Measurements from ENCODE around the gene EDN2.

EDN2 gene

DNA sequence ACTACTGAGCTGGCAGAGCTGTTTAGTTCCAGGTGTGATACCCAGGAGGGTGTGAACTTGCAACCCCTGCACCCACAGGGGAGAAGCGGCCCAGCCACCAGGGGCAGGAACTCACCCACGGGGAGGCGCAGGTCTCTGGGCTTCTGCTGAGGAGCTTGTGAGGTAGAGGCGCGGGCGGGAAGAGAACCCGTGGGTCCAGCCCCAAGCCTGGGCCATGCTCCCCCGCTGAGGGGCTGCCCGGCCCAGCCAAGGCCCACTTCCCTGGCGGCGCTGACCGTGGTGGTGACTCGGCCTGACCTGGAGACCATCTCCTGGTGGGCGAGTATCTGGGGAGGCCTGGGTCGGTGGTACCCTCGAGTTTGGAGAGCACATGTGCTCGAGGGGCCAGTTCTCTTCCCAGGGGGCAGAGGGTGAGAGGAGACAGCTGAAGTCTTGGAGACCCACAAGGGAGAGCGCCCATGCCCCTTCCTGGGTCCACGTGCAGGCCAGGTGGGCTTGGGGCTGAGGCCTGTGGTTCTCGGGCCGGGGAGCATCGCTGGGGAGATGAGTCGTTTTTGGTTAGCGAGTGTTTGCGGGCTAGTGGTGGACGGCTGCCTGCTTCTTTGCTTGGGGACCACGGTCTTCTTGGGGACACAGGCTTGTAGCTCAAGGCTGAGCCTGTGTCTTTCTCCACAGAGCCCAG lies 28.4 kb upstream of the EDN2 start:
- H3K4me3 ChIP-seq (replicated peaks in 1 of 2; ENCODE audit: low read depth in 2 of 2, low read length in 2 of 2), result no peak overlapping the region
- DNase-seq (ENCODE audit: low read depth in 2 of 2), result no peak
- no peak for TF ChIP-seq CTCF (IDR thresholded peaks at IDR 0.05; ENCODE audit: low read depth, low read length)

DNA sequence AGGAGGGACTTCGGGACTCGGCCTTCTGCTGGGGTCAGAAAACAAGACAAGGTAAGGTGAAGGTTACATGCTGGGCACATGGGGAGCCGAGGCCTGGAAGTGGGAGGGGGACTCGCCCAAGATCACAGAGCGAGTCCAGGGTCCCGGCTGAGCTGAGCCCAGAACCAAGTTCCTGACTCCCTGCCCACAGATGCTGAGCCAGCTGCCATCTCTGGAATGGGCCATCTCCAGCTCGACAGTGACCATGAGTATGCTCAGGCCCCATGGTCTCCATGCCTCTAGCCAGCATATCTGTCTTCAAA lies 26.7 kb upstream of the EDN2 start:
- no peak for TF ChIP-seq CTCF (IDR thresholded peaks at IDR 0.05; ENCODE audit: low read depth, low read length)
- H3K4me3 ChIP-seq (replicated peaks in 1 of 2; ENCODE audit: low read depth in 2 of 2, low read length in 2 of 2), result no peak overlapping the region
- no peak for DNase-seq (ENCODE audit: low read depth in 2 of 2)

DNA sequence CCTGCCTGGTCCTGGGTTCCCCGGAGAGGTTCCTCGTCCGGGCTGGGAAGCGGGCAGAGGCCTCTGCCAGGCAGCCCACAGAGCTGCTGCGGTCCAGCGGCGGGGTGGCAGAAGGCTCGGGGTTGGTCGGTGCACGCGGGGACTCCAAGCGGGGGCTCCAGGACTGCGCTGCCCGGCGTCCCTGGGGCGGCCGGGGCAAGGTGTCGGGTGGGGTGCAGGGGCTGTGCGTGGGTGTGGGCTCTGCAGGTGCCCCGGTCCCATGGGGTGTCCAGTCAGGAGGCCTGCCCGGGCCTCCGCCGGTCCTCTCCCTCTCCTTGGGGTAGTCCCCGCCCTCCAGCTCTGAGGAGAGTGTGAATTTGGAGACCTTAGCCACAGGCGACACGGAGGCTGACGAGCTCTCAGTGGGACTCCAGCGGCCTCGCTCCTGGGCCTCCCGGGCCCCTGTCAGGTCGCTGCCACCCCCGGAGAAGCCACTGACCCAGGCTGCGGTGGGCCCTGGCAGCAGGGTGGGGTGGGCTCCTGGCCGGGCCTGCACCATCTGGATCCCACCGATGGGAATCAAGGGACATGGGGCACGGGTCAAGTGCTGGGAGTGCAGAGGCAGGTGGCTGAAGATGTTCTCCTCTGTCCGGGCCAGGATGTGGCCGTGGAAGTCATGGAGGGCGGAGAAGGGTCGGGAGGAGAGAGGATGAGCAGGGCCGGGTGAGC lies 26.2 kb upstream of the EDN2 start:
- no peak for DNase-seq (ENCODE audit: low read depth in 2 of 2)
- no peak overlapping the region for H3K4me3 ChIP-seq (replicated peaks in 1 of 2; ENCODE audit: low read depth in 2 of 2, low read length in 2 of 2)
- no peak for TF ChIP-seq CTCF (IDR thresholded peaks at IDR 0.05; ENCODE audit: low read depth, low read length)

GRCh38 chr1:41509270-41509671 lies 24.8 kb upstream of the EDN2 start:
- no peak for DNase-seq (ENCODE audit: low read depth in 2 of 2)
- H3K4me3 ChIP-seq (replicated peaks in 1 of 2; ENCODE audit: low read depth in 2 of 2, low read length in 2 of 2), result no peak overlapping the region
- TF ChIP-seq CTCF (IDR thresholded peaks at IDR 0.05; ENCODE audit: low read depth, low read length), result no peak

DNA sequence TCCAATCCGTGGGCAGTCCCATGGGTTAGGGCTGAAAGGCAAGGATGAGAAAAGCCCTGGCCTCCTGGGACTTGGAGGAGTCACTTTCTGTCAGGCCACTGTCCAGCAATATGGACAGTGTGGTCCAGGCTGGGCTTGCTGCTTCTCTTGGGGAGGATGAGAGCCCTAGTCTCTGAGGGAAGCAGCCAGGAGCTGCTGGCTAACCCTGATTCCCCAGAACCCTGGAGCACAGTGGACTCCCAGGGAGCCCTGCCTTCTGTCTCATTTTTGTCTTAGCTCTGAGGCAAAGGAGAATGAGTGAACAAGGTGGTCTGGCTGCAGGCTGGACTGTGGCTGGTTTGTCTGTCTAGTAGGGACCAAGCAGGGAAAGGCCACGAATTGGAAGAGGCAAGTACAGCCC lies 23.8 kb upstream of the EDN2 start:
- no peak for DNase-seq (ENCODE audit: low read depth in 2 of 2)
- no peak overlapping the region for H3K4me3 ChIP-seq (replicated peaks in 1 of 2; ENCODE audit: low read depth in 2 of 2, low read length in 2 of 2)
- TF ChIP-seq CTCF (IDR thresholded peaks at IDR 0.05; ENCODE audit: low read depth, low read length), result no peak

DNA sequence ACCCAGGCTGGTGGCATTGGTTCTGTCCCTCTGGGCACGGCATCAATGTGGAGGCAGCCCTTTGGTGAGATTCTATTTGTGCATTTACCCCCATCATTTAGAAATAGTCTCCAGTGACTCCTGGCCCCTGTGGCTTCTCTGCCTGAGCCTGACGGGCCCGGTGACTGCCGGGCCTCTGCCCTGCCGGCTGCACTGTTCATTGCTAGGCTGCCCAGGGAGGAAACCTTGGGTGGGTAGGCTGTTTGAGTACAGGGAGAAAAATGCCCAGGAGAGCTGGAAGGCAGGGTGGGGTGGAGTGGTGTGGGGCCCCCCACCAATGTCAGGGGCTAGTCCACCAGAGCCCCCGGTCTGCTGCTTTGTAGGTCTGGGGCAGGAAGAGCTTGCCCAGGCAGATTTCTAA lies 23.4 kb upstream of the EDN2 start:
- H3K4me3 ChIP-seq (replicated peaks in 1 of 2; ENCODE audit: low read depth in 2 of 2, low read length in 2 of 2), result no peak overlapping the region
- DNase-seq (ENCODE audit: low read depth in 2 of 2), result no peak
- TF ChIP-seq CTCF (IDR thresholded peaks at IDR 0.05; ENCODE audit: low read depth, low read length), result no peak
